A549 (cell line): Measurements from ENCODE around the gene IL20RA. TPM values are rescaled to one million over a fixed set of nuclear protein-coding genes. Genes with fewer than 3 reads are reported as not detected.

Source experiments
- ATAC-seq, 2 experiments: fragments of 200-7000 bp in 1 of 2; fragments of >200 bp in 1 of 2; cut with Nextera tagmentation in 1 of 2; cut with Tn5 transposase in 1 of 2; 3 replicates each; pipeline versions ENCODE4 v1.8.0 to v1.9.1; 2018 to 2020; ENCODE audit warnings: mild to moderate bottlenecking in 1 of 2, moderate library complexity in 1 of 2
- CTCF ChIA-PET: fragments of 300-600 bp; sonication (Branson Sonifier 250); formaldehyde crosslinking; extraction: SDS; loops from one replicate; lab custom pipeline; 2021; ENCODE audit warnings: antibody characterized with exemption, inconsistent platforms; lab: Yijun Ruan, JAX
- POLR2A ChIA-PET: fragments of 350-600 bp; formaldehyde crosslinking; extraction: SDS; loops from one replicate; lab custom pipeline; 2021; ENCODE audit warnings: antibody characterized with exemption, inconsistent platforms; lab: Yijun Ruan, JAX
- DNase-seq, 2 experiments: peaks; one replicate each; pipeline versions ENCODE4 v3.0.0 to v3.0.0-alpha.2; 2011 to 2016; ENCODE audit warnings: low read depth in 1 of 2, low spot score in 1 of 2
- FAIRE-seq: peaks from 2 replicates; lab custom pipeline; 2011; peaks lifted over from hg19 to GRCh38; lab: Jason Lieb, UNC
- H3K27ac ChIP-seq, 2 experiments: fragments of >200 bp; sonication (Bioruptor Twin); formaldehyde crosslinking; 3 replicates each; pipeline ENCODE4 v1.5.1; 2016 to 2017
- H3K4me1 ChIP-seq: fragments of >200 bp; sonication (Bioruptor Twin); formaldehyde crosslinking; 3 replicates; pipeline ENCODE4 v1.6.1; 2016
- H3K4me2 ChIP-seq: fragments of >200 bp; sonication (Bioruptor Twin); formaldehyde crosslinking; 3 replicates; pipeline ENCODE4 v1.6.1; 2016
- H3K4me3 ChIP-seq: fragments of >200 bp; sonication (Bioruptor Twin); formaldehyde crosslinking; 3 replicates; pipeline ENCODE4 v1.5.1; 2016
- H3K9me3 ChIP-seq: fragments of >200 bp; sonication (Bioruptor Twin); formaldehyde crosslinking; 3 replicates; pipeline ENCODE4 v1.6.1; 2016
- BHLHE40 ChIP-seq: IDR thresholded peaks from 2 replicates; pipeline ENCODE4 v1.6.1; 2012; ENCODE audit warnings: low read depth, low read length, inconsistent platforms
- CBX2 ChIP-seq: fragments of 200-600 bp; sonication (generic); IDR thresholded peaks from 2 replicates; pipeline ENCODE4 v1.6.1; 2016; ENCODE audit warnings: low read depth, mild to moderate bottlenecking, borderline replicate concordance
- CBX8 ChIP-seq: fragments of 200-600 bp; sonication (generic); IDR thresholded peaks from 2 replicates; pipeline ENCODE4 v1.6.1; 2016
- CHD2 ChIP-seq: fragments of 150-350 bp; IDR thresholded peaks from 2 replicates; pipeline ENCODE4 v1.6.1; 2014; ENCODE audit warnings: low read length; ENCODE audit not compliant: partially characterized antibody
- EP300 ChIP-seq, 2 experiments: fragments of >200 bp; sonication (Bioruptor Twin); formaldehyde crosslinking; IDR thresholded peaks; 2 replicates in 1 of 2; 3 replicates in 1 of 2; pipeline ENCODE4 v1.6.1; 2016 to 2017
- GATA3 ChIP-seq: IDR thresholded peaks from 2 replicates; pipeline ENCODE4 v1.6.1; 2012; ENCODE audit warnings: borderline replicate concordance
- HOXA7 ChIP-seq: fragments of 250-450 bp; sonication (Bioruptor Pico); IDR thresholded peaks from 2 replicates; pipeline ENCODE4 v1.5.0; 2020; ENCODE audit warnings: mild to moderate bottlenecking, moderate library complexity
- HOXB13 ChIP-seq: fragments of 250-450 bp; sonication (Bioruptor Pico); IDR thresholded peaks from 2 replicates; pipeline ENCODE4 v1.5.0; 2020; ENCODE audit warnings: low read depth, mild to moderate bottlenecking, moderate library complexity
- KDM1A ChIP-seq: fragments of 200-600 bp; sonication (generic); IDR thresholded peaks from 2 replicates; pipeline ENCODE4 v1.6.1; 2016; ENCODE audit warnings: low read depth, mild to moderate bottlenecking
- MYC ChIP-seq: IDR thresholded peaks from 2 replicates; pipeline ENCODE4 v1.6.1; 2012; ENCODE audit warnings: mild to moderate bottlenecking, inconsistent platforms, low read length, improper control_type of control experiment, borderline replicate concordance
- NPAS2 ChIP-seq: fragments of 250-450 bp; sonication (Bioruptor Pico); IDR thresholded peaks from 2 replicates; pipeline ENCODE4 v1.8.0; 2022; ENCODE audit warnings: mild to moderate bottlenecking, moderate library complexity, borderline replicate concordance
- PBX3 ChIP-seq: IDR thresholded peaks from 2 replicates; pipeline ENCODE4 v1.6.1; 2012
- RCOR1 ChIP-seq: fragments of 150-350 bp; IDR thresholded peaks from 2 replicates; pipeline ENCODE4 v1.6.1; 2014; ENCODE audit warnings: antibody characterized with exemption, low read length, low read depth
- REST ChIP-seq: fragments of 200-600 bp; sonication (generic); IDR thresholded peaks from 2 replicates; pipeline ENCODE4 v1.6.1; 2016; ENCODE audit warnings: antibody characterized with exemption, mild to moderate bottlenecking, moderate library complexity
- RFX5 ChIP-seq: fragments of 450-650 bp; IDR thresholded peaks from 2 replicates; pipeline ENCODE4 v1.7.1; 2014; ENCODE audit warnings: antibody characterized with exemption, mild to moderate bottlenecking, moderate library complexity
- RNF2 ChIP-seq: fragments of 200-600 bp; sonication (generic); IDR thresholded peaks from 2 replicates; pipeline ENCODE4 v1.6.1; 2016; ENCODE audit warnings: low read depth, mild to moderate bottlenecking, antibody characterized with exemption, moderate library complexity, borderline replicate concordance
- TP53 ChIP-seq: fragments of 250-450 bp; sonication (Bioruptor Pico); IDR thresholded peaks from 2 replicates; pipeline ENCODE4 v1.5.0; 2021; ENCODE audit warnings: mild to moderate bottlenecking, moderate library complexity
- USF2 ChIP-seq: fragments of 450-650 bp; IDR thresholded peaks from 2 replicates; pipeline ENCODE4 v1.6.1; 2014; ENCODE audit warnings: antibody characterized with exemption
- ZFP36 ChIP-seq: fragments of 450-650 bp; IDR thresholded peaks from 2 replicates; pipeline ENCODE4 v1.6.1; 2014; ENCODE audit warnings: borderline replicate concordance; ENCODE audit not compliant: partially characterized antibody
- WGBS: methylation state at CpG from one replicate; pipeline ENCODE4 v1.1.6; 2017; ENCODE audit errors: missing lambda C conversion rate; 5-methylcytosine and 5-hydroxymethylcytosine counted together
- polyA plus RNA-seq, 4 experiments: library from polyadenylated mRNA; depleted of rRNA in 3 of 4; stranded (reverse); fragments of >200 nt; fragmentation: RNase III in 1 of 4; extraction: RNeasy Plus Mini Kit Qiagen cat#74134 plus additional on column Dnase treatment in 1 of 4; gene quantifications; 2 replicates in 3 of 4; 3 replicates in 1 of 4; pipeline ENCODE4 v1.2.3, GENCODE V29; 2011 to 2017
- TF ChIP-seq, protein P1 (sequence below): fragments of 150-350 bp; IDR thresholded peaks from 2 replicates; pipeline ENCODE4 v1.6.1; 2014; ENCODE audit warnings: low read depth, mild to moderate bottlenecking, low read length
- TF ChIP-seq, protein P2 (sequence below): fragments of 250-450 bp; sonication (Bioruptor Pico); IDR thresholded peaks from 2 replicates; pipeline ENCODE4 v1.5.0; 2020; ENCODE audit warnings: low read depth, mild to moderate bottlenecking, moderate library complexity

IL20RA gene
- polyA plus RNA-seq, 2 of the 4 experiments (the other 2 are of a cell fraction): 0.08 TPM; not detected in 1

GRCh38 chr6:136987526-136987925 lies 57.2 kb downstream of the IL20RA start:
- FAIRE-seq (no peak), DNase-seq (no peak), ATAC-seq (no peak)
- ChIA-PET POLR2A (no interaction called here), CTCF (no interaction called here)
- no peak overlapping the region for H3K4me2 ChIP-seq
- no peaks in the 10 kb centered on the region for H3K4me1 ChIP-seq
- WGBS: 81% methylated on average over 4 of the region's 4 CpGs
- H3K4me3 ChIP-seq: no peak overlapping the region
- H3K27ac ChIP-seq: no peak overlapping the region
- TF ChIP-seq NPAS2 (CRISPR knock-in tag): no peak
- no peaks in the 10 kb centered on the region for H3K9me3 ChIP-seq

- 70% methylated on average over 5 of the region's 5 CpGs for WGBS
- no peaks in the 10 kb centered on the region for H3K9me3 ChIP-seq
- CTCF ChIA-PET: no interaction called here
- DNase-seq: no peak
- no peak for FAIRE-seq
- TF ChIP-seq BHLHE40 (no peak), CHD2 (no peak), ZFP36 (no peak), RNF2 (no peak), CBX8 (no peak), CBX2 (no peak), REST (no peak), EP300 (IDR thresholded peaks at IDR 0.05) (no peak), TP53 (CRISPR knock-in tag) (no peak), RFX5 (no peak), GATA3 (no peak), MYC (no peak), HOXA7 (CRISPR knock-in tag) (no peak), HOXB13 (CRISPR knock-in tag) (no peak), KDM1A (no peak), PBX3 (no peak), RCOR1 (no peak), USF2 (no peak)
- TF ChIP-seq, protein P1, sequence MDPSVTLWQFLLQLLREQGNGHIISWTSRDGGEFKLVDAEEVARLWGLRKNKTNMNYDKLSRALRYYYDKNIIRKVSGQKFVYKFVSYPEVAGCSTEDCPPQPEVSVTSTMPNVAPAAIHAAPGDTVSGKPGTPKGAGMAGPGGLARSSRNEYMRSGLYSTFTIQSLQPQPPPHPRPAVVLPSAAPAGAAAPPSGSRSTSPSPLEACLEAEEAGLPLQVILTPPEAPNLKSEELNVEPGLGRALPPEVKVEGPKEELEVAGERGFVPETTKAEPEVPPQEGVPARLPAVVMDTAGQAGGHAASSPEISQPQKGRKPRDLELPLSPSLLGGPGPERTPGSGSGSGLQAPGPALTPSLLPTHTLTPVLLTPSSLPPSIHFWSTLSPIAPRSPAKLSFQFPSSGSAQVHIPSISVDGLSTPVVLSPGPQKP: no peak
- TF ChIP-seq, protein P2, sequence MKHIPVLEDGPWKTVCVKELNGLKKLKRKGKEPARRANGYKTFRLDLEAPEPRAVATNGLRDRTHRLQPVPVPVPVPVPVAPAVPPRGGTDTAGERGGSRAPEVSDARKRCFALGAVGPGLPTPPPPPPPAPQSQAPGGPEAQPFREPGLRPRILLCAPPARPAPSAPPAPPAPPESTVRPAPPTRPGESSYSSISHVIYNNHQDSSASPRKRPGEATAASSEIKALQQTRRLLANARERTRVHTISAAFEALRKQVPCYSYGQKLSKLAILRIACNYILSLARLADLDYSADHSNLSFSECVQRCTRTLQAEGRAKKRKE (CRISPR knock-in tag): no peak
- POLR2A ChIA-PET: no interaction called here
- no peak overlapping the region for H3K4me3 ChIP-seq
- ATAC-seq: no peak
- no peak overlapping the region for H3K4me2 ChIP-seq
- H3K4me1 ChIP-seq: no peaks in the 10 kb centered on the region
- H3K27ac ChIP-seq: no peak overlapping the region
Measured at GRCh38 chr6:136985502-136985901, 59.3 kb downstream of the IL20RA start.
